ENCODE measurements around the gene GRXCR2.
"Not testable (repeated sequence)": the region's sequence is repeated elsewhere in the genome, so short reads cannot be mapped to it uniquely, and the experiment has no call there.

GRXCR2 gene

GRCh38 chr5:145872914-145873313, at the start of gene GRXCR2:
Gene GRXCR2, minus strand, starts transcription at chr5:145873014. Its CDS starts 46 bp downstream, at chr5:145872968.
- DNase-seq = no peak

- no peak for DNase-seq
Observed at GRCh38 chr5:145922059-145922458, 49.2 kb upstream of the GRXCR2 start.

- no peak for DNase-seq
Observed at GRCh38 chr5:145921211-145921610, 48.4 kb upstream of the GRXCR2 start.

GRCh38 chr5:145920542-145921210, 47.9 kb upstream of the GRXCR2 start:
- no peak for DNase-seq

- no peak for DNase-seq
Observed at GRCh38 chr5:145919413-145919812, 46.6 kb upstream of the GRXCR2 start.

GRCh38 chr5:145918397-145918796, 45.6 kb upstream of the GRXCR2 start:
- no peak for DNase-seq

GRCh38 chr5:145917288-145917687, 44.5 kb upstream of the GRXCR2 start:
- DNase-seq = no peak

GRCh38 chr5:145915970-145916638, 43.3 kb upstream of the GRXCR2 start:
- no peak for DNase-seq

GRCh38 chr5:145913701-145914100, 40.9 kb upstream of the GRXCR2 start:
- no peak for DNase-seq

- no peak for DNase-seq
Observed at GRCh38 chr5:145912594-145912993, 39.8 kb upstream of the GRXCR2 start.

GRCh38 chr5:145912019-145912418, 39.2 kb upstream of the GRXCR2 start:
- DNase-seq = no peak

GRCh38 chr5:145911164-145911563, 38.4 kb upstream of the GRXCR2 start:
- DNase-seq = no peak

- DNase-seq = no peak
Observed at GRCh38 chr5:145908206-145908960, 35.6 kb upstream of the GRXCR2 start.

- no peak for DNase-seq
Observed at GRCh38 chr5:145906401-145906800, 33.6 kb upstream of the GRXCR2 start.

- no peak for DNase-seq
Observed at GRCh38 chr5:145904743-145905142, 31.9 kb upstream of the GRXCR2 start.

GRCh38 chr5:145903867-145904266, 31.1 kb upstream of the GRXCR2 start:
- DNase-seq = no peak

GRCh38 chr5:145903113-145903512, 30.3 kb upstream of the GRXCR2 start:
- no peak for DNase-seq

- DNase-seq = no peak
Observed at GRCh38 chr5:145902421-145902820, 29.6 kb upstream of the GRXCR2 start.

- DNase-seq = no peak
Observed at GRCh38 chr5:145898171-145898570, 25.4 kb upstream of the GRXCR2 start.

GRCh38 chr5:145891378-145891777, 18.6 kb upstream of the GRXCR2 start:
- DNase-seq = not testable (repeated sequence)

- DNase-seq = no peak
Observed at GRCh38 chr5:145889611-145890010, 16.8 kb upstream of the GRXCR2 start.

GRCh38 chr5:145887976-145888574, 15.3 kb upstream of the GRXCR2 start:
- DNase-seq = no peak

GRCh38 chr5:145887217-145887616, 14.4 kb upstream of the GRXCR2 start:
- no peak for DNase-seq

- no peak for DNase-seq
Observed at GRCh38 chr5:145874765-145875164, 2.0 kb upstream of the GRXCR2 start.
